ENCODE results near the gene DNASE2.

DNASE2 gene

GRCh38 chr19:12838182-12838885 lies 42.9 kb downstream of the DNASE2 start, which contains the start of gene MAST1:
MAST1 (plus strand) TSS chr19:12838515; CDS start chr19:12838573, 58 bp downstream.
- Histone ChIP-seq H3K4me2 (ENCODE audit: low read depth, low read length, poor library complexity, severe bottlenecking) (peak within 1 kb of the TSS; percentile 78), H3K27ac (ENCODE audit: low read depth, low read length) (peak within 1 kb of the TSS; percentile 46), H3K36me3 (ENCODE audit: low read length) (no peaks in the 10 kb centered on the region), H2AFZ (ENCODE audit: low read depth, low read length, severe bottlenecking) (peak within 1 kb of the TSS; percentile 87), H3K9me2 (replicated peaks; ENCODE audit: insufficient read depth, low read length) (no peaks in the 10 kb centered on the region), H3K9me3 (ENCODE audit: insufficient read depth, low read length) (no peaks in the 10 kb centered on the region), H3K79me2 (ENCODE audit: insufficient read depth, low read length) (0 out of 2 replicates have a peak, but pooled peaks cover 4% of the 10 kb centered on the region), H4K20me1 (ENCODE audit: low read depth, low read length) (no peaks in the 10 kb centered on the region), H3F3A (ENCODE audit: insufficient read depth) (peaks cover 19% of the 10 kb centered on the region), H3K27me3 (ENCODE audit: low read length) (no peaks in the 10 kb centered on the region), H3K4me3 (ENCODE audit: insufficient read depth, low read length, poor library complexity, severe bottlenecking) (peak within 1 kb of the TSS; percentile 81), H3K9ac (ENCODE audit: low read length) (peak within 1 kb of the TSS; percentile 74)
- no peak for TF ChIP-seq EZH2phosphoT487 (conservative IDR thresholded peaks at IDR 0.05; ENCODE audit: low read length)
- TF ChIP-seq, protein P1, sequence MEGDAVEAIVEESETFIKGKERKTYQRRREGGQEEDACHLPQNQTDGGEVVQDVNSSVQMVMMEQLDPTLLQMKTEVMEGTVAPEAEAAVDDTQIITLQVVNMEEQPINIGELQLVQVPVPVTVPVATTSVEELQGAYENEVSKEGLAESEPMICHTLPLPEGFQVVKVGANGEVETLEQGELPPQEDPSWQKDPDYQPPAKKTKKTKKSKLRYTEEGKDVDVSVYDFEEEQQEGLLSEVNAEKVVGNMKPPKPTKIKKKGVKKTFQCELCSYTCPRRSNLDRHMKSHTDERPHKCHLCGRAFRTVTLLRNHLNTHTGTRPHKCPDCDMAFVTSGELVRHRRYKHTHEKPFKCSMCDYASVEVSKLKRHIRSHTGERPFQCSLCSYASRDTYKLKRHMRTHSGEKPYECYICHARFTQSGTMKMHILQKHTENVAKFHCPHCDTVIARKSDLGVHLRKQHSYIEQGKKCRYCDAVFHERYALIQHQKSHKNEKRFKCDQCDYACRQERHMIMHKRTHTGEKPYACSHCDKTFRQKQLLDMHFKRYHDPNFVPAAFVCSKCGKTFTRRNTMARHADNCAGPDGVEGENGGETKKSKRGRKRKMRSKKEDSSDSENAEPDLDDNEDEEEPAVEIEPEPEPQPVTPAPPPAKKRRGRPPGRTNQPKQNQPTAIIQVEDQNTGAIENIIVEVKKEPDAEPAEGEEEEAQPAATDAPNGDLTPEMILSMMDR (IDR thresholded peaks at IDR 0.05; ENCODE audit: insufficient read depth, low read length, poor library complexity, severe bottlenecking), result peak; percentile 22

DNA sequence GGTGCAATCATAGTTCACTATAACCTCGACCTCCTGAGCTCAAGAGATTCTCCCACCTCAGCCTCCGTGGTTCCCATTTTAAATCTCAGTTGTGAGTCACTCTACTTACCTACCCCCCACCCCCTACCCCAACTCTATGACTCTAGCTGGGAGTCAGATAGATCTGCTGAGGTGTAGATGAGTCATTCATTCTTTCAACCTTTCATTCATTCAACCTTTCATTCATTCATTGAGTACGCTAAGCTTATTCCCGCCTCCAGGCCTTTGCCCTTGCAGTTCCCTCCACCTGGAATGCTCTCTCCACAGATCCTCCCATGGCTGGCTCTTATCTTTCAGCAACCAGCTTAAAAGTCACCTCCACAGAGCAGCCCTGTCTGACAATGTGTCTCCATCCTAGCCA lies 44.0 kb downstream of the DNASE2 start:
- Histone ChIP-seq H3K27ac (ENCODE audit: low read depth, low read length) (no peak overlapping the region), H3K9ac (ENCODE audit: low read length) (no peak overlapping the region), H4K20me1 (ENCODE audit: low read depth, low read length) (no peaks in the 10 kb centered on the region), H3K27me3 (ENCODE audit: low read length) (no peaks in the 10 kb centered on the region), H3K4me3 (ENCODE audit: insufficient read depth, low read length, poor library complexity, severe bottlenecking) (no peak overlapping the region), H3K9me2 (replicated peaks; ENCODE audit: insufficient read depth, low read length) (no peaks in the 10 kb centered on the region), H3K36me3 (ENCODE audit: low read length) (no peaks in the 10 kb centered on the region), H3F3A (ENCODE audit: insufficient read depth) (peaks cover 25% of the 10 kb centered on the region), H3K9me3 (ENCODE audit: insufficient read depth, low read length) (no peaks in the 10 kb centered on the region), H3K79me2 (ENCODE audit: insufficient read depth, low read length) (0 out of 2 replicates have a peak, but pooled peaks cover 4% of the 10 kb centered on the region), H2AFZ (ENCODE audit: low read depth, low read length, severe bottlenecking) (no peak overlapping the region), H3K4me2 (ENCODE audit: low read depth, low read length, poor library complexity, severe bottlenecking) (no peak overlapping the region)
- no peak for TF ChIP-seq EZH2phosphoT487 (conservative IDR thresholded peaks at IDR 0.05; ENCODE audit: low read length)
- TF ChIP-seq, protein P1 (IDR thresholded peaks at IDR 0.05; ENCODE audit: insufficient read depth, low read length, poor library complexity, severe bottlenecking), result no peak

DNA sequence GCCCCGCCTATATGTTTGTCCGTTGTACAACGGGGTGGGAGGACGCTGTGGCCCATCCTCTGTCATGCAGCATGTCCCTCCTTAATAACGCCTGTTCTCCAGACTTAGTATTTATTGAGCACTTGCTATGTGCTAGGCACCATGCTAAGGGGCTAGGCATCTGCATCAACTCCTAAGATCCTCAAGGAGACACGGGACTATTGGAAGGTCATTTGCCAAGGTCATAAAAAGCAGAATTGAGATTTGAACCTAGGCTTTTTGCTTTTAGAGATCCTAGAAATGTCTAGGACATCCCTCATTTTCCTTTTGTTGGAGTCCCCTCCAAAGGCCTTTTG lies 44.8 kb downstream of the DNASE2 start:
- Histone ChIP-seq H3K4me2 (ENCODE audit: low read depth, low read length, poor library complexity, severe bottlenecking) (peak overlapping the region; percentile 36), H4K20me1 (ENCODE audit: low read depth, low read length) (no peaks in the 10 kb centered on the region), H3K27me3 (ENCODE audit: low read length) (no peaks in the 10 kb centered on the region), H3K27ac (ENCODE audit: low read depth, low read length) (no peak overlapping the region), H2AFZ (ENCODE audit: low read depth, low read length, severe bottlenecking) (no peak overlapping the region), H3K79me2 (ENCODE audit: insufficient read depth, low read length) (0 out of 2 replicates have a peak, but pooled peaks cover 4% of the 10 kb centered on the region), H3K9ac (ENCODE audit: low read length) (no peak overlapping the region), H3K36me3 (ENCODE audit: low read length) (no peaks in the 10 kb centered on the region), H3K9me2 (replicated peaks; ENCODE audit: insufficient read depth, low read length) (no peaks in the 10 kb centered on the region), H3K4me3 (ENCODE audit: insufficient read depth, low read length, poor library complexity, severe bottlenecking) (no peak overlapping the region), H3F3A (ENCODE audit: insufficient read depth) (peaks cover 25% of the 10 kb centered on the region), H3K9me3 (ENCODE audit: insufficient read depth, low read length) (no peaks in the 10 kb centered on the region)
- TF ChIP-seq EZH2phosphoT487 (conservative IDR thresholded peaks at IDR 0.05; ENCODE audit: low read length), result no peak
- TF ChIP-seq, protein P1 (IDR thresholded peaks at IDR 0.05; ENCODE audit: insufficient read depth, low read length, poor library complexity, severe bottlenecking), result no peak
